Fibroblast of villous mesenchyme (primary cell): ENCODE data around the gene ACOXL. TPM values are rescaled to one million over a fixed set of nuclear protein-coding genes. Genes with fewer than 3 reads are reported as not detected.

ENCODE experiments used
- DNase-seq: peaks from one replicate; pipeline ENCODE4 v3.0.0-alpha.2; 2010; ENCODE audit warnings: low read depth
- H3K4me3 ChIP-seq: 2 replicates; pipeline ENCODE4 v1.5.1; 2011; ENCODE audit warnings: low read depth, mild to moderate bottlenecking, low read length
- total RNA-seq: library from RNA; depleted of rRNA; stranded (reverse); fragments of >200 nt; gene quantifications from 2 replicates; pipeline ENCODE4 v1.2.3, GENCODE V29; 2012
- TF ChIP-seq, protein P1 (sequence below): IDR thresholded peaks from 2 replicates; pipeline ENCODE4 v1.5.1; 2012; ENCODE audit warnings: low read depth, mild to moderate bottlenecking, low read length; ENCODE audit not compliant: insufficient read depth

ACOXL gene
- total RNA-seq, 1 donor: not detected

DNA sequence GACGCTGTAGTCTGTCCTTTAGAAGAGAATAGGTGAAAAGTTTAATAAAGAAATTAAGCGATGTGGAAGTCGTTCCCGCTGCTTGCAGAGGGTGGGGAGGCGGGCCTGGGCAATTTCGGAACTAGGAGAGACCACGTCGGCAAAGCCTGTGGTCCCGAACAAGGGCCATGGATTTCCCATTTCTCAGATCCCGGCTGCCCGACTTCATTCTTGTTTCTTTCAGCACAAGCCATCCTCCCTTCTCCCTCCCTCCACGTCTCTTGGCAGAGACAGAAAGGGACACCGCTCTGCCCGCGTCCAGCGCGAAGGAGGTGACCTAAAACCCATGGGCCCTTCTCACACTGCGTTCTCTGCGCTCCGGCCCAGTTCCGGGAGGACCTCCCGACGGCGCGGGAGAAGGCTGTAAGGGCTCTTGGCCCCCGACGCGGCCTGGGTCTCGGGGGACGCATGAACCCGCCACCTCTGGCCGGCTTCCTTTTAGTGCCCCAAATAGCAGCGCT, 386.2 kb downstream of the ACOXL start:
- peak overlapping the region; percentile 57 for H3K4me3 ChIP-seq
- TF ChIP-seq, protein P1, sequence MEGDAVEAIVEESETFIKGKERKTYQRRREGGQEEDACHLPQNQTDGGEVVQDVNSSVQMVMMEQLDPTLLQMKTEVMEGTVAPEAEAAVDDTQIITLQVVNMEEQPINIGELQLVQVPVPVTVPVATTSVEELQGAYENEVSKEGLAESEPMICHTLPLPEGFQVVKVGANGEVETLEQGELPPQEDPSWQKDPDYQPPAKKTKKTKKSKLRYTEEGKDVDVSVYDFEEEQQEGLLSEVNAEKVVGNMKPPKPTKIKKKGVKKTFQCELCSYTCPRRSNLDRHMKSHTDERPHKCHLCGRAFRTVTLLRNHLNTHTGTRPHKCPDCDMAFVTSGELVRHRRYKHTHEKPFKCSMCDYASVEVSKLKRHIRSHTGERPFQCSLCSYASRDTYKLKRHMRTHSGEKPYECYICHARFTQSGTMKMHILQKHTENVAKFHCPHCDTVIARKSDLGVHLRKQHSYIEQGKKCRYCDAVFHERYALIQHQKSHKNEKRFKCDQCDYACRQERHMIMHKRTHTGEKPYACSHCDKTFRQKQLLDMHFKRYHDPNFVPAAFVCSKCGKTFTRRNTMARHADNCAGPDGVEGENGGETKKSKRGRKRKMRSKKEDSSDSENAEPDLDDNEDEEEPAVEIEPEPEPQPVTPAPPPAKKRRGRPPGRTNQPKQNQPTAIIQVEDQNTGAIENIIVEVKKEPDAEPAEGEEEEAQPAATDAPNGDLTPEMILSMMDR: no peak
- DNase-seq: peak; percentile 7

DNA sequence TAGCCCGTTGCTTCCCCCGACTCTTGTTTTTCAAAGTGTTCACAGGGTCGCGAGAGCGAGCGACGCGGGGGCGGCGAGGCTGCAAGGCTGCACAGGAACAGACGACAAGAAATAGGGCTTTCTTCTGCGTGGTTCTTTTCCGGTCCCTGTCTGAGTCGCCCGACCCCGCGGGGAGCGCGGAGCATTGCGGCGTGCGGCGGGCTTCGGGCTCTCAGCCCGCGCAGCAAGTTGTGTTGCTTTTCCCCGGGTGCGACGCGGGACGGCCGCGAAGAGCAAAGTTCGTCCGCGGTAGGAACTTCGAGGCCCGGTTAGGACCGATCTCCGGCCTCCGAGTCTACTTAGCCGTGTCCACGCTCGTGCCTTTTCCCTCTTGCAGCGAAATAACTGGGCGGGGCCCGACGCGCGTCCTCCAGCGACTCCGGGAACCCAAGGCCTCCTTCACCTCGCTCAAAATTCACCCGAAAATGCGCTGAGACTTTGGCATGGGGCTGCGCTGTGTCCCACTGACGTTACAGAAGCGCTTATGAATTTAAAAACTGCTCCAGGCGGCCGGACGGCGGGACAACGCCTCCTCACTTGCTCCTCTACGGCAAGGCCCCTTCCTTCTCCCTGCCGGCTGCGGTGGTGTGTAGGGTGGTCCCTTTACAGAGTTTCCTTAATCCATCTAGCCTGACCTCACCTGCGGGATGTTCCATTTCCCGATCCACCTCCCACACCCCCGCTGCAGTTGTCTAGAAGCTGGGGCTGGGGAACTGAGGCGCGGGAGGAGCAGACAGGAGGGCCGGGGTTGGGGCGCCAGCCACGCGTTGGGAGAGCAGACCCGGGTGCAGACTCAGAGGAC, 386.8 kb downstream of the ACOXL start:
- peak overlapping the region; percentile 7 for H3K4me3 ChIP-seq
- peak; percentile 3 for DNase-seq
- TF ChIP-seq, protein P1: no peak

DNA sequence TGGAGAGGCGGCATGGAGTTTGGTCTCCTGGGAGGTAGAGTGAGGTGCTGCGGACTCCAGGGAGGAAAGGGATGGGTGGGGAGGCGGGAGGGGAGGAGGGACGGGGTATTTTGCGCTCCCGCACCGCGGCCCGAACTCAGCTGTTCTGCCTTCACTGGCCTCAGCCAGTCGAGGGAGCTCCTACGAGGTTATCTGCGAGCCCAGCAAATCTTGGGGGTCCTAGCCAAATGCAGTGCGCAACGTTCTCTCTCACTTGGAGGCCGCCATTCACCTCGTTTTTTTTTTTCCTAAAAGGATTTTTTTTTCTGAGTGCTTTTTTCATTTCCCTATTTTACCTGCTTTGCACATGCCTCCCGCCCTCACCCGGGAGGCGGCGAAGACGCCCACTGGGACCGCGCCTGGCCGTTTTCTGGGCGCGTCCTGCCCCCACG, 387.5 kb downstream of the ACOXL start:
- no peak for DNase-seq
- peak overlapping the region; percentile 62 for H3K4me3 ChIP-seq
- TF ChIP-seq, protein P1: no peak

DNA sequence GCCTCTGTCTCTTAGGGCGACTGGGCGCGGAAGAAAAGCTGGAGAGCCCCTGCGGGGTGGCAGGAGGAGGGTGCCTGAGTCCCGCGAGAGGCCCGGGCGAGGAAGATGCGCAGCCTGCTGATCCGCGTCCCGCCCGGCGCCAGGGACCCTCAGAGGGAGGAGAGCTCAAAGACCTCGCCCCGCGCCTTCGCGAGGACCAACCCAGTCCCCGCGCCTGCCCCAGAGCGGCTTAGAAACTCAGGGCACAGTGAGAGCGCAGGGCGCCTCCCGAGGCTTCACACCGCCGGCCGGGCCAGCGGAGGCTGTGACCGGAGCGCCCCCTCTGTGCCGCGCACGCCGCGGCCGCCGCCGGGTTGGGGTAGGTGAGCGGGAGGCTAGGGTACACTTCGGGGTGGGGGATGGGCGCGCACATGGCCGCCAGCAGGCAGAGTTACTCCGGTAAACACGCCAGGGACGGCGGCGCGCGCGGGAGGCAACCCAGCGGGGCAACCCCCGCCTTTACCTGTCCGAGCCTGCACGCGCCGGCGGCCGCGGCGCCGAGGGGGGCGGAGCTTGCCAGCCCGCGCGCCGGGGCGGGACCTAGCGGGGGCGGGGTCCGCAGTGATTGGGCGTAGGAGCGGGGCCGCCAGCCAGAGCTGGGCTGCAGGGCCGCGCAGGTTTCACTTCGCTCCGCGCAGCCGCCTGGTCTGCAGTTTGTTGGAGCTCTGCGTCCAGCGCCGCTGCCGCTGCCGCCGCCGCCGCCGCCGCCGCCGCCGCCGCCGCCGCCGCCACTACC, 388.1 kb downstream of the ACOXL start, which contains the start of gene BCL2L11:
Gene BCL2L11 (plus strand): TSS at position 662 of the 775 bp plus-strand sequence. CDS start 2,832 bp downstream, outside the sequence.
- H3K4me3 ChIP-seq: peak within 1 kb of the TSS; percentile 91
- DNase-seq: peak; percentile 92
- TF ChIP-seq, protein P1: peak; percentile 29

DNA sequence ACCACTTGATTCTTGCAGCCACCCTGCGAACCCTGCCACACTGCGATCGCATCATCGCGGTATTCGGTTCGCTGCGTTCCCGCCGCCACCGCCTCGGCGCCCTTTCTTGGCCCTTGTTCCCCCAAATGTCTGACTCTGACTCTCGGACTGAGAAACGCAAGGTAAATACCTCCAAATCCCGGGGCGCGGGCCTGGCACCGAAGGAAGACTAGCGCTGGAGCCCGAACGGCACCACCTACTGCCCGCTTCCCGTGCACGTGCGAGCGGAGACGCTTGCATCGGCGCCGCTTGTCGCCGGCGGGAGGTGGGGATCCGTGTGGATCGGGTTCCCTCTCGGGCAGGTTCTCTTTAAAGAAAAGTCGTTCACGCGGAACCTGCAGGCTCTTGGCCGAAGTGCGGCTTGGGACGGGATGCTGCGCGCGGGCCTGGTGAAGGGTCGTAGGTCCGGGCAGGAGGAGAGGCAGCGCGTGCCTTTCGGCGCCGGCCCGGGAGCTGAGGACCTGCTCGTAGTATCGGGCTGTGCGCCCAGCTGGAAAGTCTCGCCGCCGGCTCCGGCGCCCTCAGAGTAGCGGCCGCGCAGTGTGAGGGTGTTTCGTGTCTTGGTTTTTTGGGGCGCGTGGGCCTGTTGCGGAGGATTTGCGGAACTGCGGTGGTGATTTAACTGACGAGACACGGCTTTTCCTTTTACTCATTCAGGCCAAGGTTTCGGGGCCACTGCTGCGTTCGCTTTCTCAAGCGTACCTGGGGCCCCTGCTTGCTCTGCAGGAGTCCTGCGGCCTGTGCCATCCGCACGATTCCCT, 388.9 kb downstream of the ACOXL start:
- DNase-seq: peak; percentile 42
- TF ChIP-seq, protein P1: no peak
- H3K4me3 ChIP-seq: peak overlapping the region; percentile 91
